GM19463 (cell line): ENCODE data around the gene STXBP4.
"Not testable (repeated sequence)": the region's sequence is repeated elsewhere in the genome, so short reads cannot be mapped to it uniquely, and the experiment has no call there.

ENCODE experiments used
- ATAC-seq: cut with Tn5 transposase; IDR thresholded peaks from one replicate; pipeline ENCODE4 v1.9.1; 2021; ENCODE audit warnings: mild to moderate bottlenecking, moderate library complexity; ENCODE audit not compliant: unreplicated experiment

STXBP4 gene

GRCh38 chr17:55038291-55038690, 69.7 kb downstream of the STXBP4 start:
- no peak for ATAC-seq

DNA sequence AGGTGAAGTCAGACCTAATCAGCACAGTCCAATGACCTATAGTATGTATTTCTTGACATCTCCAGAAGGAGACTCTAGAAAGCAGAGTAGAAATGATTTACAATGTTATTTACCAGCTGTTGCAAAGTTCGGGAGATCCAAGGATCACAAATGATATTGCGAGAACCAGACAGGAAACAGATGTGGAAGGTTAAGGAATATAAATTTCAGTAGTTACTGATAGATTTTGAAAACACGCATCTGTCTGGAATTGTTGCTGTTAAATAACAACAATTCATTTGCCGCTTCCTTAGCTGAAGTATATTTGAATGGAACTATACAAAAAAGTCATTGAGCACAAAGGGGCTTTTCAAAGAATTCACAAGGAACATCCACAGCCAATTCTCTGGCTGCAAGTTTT, 72.0 kb downstream of the STXBP4 start:
- no peak for ATAC-seq

- ATAC-seq: no peak
Measured at GRCh38 chr17:55053855-55054254, 85.3 kb downstream of the STXBP4 start.

GRCh38 chr17:55054429-55054828, 85.9 kb downstream of the STXBP4 start:
- ATAC-seq: no peak

DNA sequence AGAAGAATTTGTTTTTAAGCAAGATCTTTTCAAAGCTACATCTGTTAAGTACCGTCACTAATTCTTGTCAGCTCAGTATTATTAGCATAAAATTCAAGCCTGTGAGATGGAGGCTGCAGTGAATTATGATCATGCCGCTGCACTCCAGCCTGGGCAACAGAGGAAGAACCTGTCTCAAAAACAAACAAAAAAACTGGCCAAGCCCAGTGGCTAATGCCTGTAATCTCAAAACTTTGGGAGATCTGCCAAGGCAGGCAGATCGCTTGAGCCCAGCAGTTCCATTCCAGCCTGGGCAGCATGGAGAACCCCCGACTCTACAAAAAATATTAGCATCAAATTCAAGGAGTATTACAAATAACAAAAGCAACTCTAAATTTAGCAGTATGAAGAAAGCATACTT, 88.0 kb downstream of the STXBP4 start:
- ATAC-seq: no peak

- ATAC-seq: no peak
Measured at GRCh38 chr17:55057184-55057583, 88.6 kb downstream of the STXBP4 start.

- no peak for ATAC-seq
Measured at GRCh38 chr17:55059724-55060123, 91.2 kb downstream of the STXBP4 start.

- ATAC-seq: no peak
Measured at GRCh38 chr17:55062921-55063320, 94.4 kb downstream of the STXBP4 start.

- ATAC-seq: no peak
Measured at GRCh38 chr17:55063885-55064874, 95.6 kb downstream of the STXBP4 start.

DNA sequence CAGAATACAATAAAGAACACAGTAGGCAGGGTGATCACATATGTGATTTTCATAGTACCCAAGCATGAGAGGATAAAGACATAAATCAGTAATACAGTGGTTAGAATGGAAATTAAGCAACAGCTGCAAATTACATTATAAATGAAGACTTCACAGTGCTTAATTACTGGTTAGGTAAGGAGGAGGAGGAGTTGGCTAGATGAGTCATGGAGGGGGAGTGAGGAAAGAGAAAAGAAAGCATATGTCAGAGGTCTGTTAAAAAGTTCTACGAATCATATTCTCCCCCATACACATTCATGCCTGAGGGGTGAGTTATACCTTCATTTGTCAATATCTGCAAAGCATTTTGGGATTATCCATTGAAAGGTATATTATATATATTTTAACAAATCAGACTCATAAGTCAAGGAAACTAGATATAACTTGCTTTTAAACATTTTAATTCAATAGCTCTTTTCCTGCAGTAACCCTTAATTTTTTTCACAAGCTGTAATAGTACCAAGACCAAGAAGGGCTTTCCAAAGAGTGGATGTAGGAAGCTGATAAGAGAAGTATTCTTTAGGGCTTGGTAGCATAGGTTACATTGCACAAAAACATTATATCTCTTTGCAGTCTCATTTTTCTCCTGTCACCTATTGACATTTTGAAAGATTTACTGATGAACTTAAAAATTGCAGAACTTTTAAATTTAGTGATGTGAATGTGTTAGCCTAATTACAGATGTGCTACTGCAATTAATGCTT, 99.3 kb downstream of the STXBP4 start:
- no peak for ATAC-seq

GRCh38 chr17:55068862-55069811, 100.6 kb downstream of the STXBP4 start:
- ATAC-seq: no peak

DNA sequence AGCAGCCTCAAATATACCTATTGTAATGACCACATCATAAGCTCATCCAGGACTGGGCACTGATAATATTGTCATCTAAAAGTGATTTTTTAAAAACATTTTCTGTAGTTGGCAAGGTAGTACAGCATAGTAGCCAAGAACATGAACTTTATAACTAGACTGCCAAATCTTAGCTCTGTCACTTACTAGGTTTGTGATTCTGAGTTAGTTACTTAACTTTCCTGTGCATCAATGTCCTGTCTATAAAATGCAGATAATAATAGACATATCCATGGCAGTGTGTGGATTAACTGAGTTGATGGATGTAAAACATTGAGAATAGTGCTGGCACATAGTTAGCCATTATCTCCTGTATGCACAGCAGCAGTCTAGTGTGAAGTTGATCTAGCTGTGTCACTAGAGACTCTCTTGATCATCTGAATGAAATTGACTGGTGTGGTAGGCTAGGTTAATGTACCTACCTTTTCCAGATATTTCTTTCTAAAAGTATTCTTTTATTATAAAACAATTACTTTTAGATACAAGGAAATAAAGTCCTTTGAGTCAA, 101.5 kb downstream of the STXBP4 start:
- ATAC-seq: no peak

DNA sequence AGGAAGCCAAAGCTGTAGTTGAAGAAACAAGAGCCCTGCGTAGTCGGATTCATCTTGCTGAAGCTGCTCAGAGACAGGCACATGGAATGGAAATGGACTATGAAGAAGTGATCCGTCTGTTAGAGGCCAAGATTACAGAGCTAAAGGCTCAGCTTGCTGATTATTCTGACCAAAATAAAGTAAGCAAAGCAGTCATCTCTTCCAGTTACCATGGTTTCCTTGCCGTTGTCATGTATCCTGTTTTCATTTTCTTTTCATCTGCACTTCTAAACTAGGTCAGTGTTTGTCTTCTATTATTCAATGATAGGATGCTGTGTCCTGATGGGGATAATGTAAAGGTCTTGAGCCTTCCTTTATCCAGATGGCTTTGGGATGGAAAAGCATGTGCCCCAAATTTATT, 104.3 kb downstream of the STXBP4 start:
- ATAC-seq: no peak

GRCh38 chr17:55073467-55073866, 104.9 kb downstream of the STXBP4 start:
- ATAC-seq: not testable (repeated sequence)

DNA sequence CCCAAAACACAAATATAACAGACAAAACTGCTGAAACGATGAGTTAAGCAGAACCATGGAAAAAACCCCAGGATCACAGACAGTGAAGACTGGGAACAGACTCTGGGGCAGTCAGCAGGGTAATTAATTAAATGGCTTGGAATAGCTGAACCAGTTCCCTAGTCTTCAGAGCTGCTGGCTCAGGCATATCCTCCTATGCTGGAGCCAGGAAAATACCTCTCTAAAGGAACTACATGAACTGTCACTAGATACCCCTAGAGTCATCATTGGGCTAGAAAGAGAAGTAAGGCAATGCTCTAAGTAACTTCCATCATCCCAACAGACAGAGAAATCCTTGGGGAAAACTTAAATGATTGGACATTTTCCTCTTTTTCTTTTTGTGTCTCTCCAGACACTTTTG, 113.0 kb downstream of the STXBP4 start:
- no peak for ATAC-seq

DNA sequence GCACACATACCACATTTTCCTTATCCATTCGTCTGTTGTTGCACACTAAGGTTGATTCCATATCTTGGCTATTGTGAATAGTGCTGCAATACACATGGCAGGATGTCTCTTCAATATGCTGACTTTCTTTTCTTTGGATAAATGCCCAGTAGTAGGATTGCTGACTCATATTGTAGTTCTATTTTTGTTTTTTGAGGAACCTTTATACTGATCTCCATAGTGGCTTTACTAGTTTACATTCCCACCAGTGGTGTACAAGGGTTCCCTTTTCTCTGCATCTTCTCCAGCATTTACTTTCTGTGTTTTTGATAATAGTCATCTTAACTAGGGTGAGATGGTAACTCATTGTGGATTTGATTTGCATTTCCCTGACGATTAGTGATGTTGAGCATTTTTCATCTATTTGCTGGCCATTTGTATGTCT, 118.1 kb downstream of the STXBP4 start:
- no peak for ATAC-seq

GRCh38 chr17:55089256-55089655, 120.7 kb downstream of the STXBP4 start:
- no peak for ATAC-seq

GRCh38 chr17:55090079-55090492, 121.5 kb downstream of the STXBP4 start:
- ATAC-seq: peak; percentile 98

DNA sequence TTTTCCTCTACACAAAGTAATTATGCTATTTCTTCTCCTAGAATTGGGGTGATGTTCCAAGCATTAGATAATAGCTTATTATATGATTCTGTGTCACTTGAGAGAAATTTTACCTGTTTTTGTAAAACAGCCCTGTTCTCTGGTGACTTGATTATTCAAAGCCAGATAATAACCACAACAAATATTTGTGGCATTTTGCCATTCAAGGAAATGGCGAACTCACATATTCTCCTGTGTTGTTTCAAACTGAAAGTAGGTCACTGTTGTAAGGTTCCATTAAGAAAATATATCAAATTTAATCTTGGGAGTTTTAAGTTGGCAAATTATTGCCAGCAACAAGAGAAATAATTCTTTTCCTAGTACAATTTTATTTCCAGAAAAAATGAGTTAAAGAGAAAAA, 124.8 kb downstream of the STXBP4 start:
- no peak for ATAC-seq

DNA sequence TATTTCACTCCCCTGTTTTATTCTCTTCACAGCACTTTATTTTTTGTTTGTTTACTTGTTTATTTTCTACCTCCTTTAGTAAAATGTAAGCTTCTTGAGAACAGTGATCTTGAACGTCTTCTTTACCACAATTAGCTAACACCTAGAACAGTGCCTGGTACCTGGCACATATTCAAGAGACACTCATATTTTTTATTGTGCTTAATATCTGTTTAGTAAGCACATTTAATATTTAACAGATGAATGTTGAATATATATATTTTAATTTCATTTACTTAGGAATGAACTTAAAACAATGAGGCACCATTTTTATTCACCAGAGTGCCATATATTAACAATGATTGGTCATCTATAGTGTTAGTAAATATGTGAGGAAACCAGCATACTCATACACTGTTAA, 130.2 kb downstream of the STXBP4 start:
- ATAC-seq: no peak
